Stimulated activated CD4-positive, alpha-beta T cell treated with anti-CD3 and anti-CD28 coated beads, Interleukin-2, amount 100 ng/mL, for 48 hours (primary cell): ENCODE data around the gene OGG1.

Experiments used
- DNase-seq, 2 donors: peaks; one replicate each; pipeline ENCODE4 v3.0.0-alpha.2; 2020

The OGG1 gene

DNA sequence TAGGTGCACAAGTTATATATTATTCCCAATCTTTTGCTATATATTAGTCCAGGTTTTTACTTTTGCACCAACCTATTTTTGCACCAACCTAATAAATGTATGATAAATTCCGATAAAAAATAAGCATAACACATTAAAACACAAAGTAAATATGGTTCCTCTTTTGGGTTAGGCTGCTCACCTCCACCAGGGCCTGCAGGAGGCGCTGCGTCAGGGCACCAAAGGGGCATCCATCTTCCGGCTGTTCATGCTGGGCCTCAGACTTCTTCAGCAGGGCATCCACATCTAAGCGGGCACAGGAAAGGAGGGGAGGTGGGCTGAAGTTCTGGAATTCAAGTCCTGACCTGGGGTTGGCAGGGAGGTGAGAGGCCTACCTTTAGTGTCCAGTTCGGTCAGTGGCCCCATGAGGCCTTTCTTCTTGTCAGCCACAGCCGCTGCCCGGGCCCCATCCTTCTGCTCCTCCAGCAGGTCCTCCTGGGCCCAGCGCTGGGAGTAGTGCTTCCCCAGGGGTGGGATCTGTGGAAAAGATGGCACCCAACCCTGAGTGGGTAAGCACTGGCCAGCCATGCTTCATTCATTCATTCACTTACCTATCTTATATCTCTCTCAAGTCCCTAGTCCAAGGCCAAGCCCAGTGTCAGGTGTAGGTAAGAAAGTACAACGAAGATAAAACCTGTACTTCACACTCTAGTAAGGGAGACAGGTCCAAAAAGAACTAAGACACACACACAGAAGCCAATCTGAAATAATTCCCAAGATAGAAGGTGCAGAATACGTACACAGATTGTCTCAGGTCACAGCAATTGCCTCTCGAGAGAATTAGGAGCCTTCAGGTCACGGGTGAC lies 37.3 kb downstream of the OGG1 start:
- DNase-seq = no peak

DNA sequence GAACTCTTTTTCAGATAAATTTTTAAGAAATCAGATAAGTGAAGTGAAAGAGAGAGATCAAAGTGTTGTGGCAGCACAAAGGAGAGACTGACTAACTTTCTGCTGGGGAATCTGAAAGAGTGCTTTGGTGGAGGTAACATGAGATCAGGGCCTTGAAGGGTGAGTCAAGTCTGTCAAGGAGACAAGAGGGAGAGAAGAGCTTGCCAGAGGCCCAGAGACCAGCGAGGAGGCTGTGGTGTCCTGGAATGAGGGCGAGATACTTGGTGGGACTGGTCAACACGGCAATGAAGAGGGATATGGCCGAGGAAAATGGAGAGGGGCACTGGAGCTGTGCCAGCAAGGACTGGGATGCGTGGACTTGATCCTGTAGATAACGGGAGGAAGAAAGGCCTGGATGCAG lies 38.0 kb downstream of the OGG1 start:
- DNase-seq = no peak

DNA sequence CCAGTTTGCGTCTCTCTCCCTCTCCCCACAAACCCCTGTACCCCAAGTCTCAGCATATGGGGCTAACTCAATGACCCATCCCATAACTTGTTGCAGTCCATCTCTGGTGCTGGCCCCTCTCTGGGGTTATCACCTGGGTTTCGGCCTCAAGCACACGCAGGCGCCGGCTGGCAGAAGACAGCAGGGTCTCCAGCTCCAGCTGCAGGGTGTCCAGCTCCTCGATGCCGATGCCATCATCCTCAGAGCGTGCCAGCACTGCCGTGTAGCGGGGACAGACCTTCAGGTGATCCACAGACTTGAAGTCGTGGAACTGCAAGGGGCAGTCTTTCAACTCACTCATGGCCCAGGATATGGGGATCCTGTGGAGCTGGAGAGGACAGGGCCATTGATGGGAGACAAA lies 41.4 kb downstream of the OGG1 start:
- no peak for DNase-seq

DNA sequence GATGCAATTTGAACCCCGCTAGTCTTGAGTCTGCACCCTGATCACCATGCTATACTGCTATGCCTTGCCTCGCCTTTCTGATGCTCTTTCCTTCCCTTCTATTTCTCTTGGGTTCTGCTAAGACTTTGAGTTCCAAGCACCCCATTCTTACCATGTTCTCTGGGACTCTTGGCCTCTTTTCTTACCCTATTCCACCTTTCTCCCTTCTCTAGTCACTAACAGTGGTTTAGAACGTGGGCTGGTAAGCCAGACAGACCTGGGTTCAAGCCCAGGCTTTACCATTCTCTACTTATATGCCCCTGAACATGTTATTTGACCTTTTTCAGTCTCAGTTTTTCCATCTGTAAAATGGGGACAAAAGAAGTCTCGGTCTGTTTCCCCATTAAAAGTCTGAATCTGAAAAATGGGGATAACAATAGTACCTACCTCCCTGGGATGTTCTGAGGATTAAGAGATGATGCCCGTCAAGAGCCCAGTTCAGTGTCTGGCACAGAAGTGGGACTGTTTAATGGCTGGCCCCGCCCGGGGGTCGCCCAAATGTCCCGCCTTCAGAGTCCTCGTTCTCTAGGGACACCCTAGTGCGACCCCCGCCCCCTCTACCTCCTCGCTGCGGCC lies 42.1 kb downstream of the OGG1 start:
- DNase-seq = no peak

DNA sequence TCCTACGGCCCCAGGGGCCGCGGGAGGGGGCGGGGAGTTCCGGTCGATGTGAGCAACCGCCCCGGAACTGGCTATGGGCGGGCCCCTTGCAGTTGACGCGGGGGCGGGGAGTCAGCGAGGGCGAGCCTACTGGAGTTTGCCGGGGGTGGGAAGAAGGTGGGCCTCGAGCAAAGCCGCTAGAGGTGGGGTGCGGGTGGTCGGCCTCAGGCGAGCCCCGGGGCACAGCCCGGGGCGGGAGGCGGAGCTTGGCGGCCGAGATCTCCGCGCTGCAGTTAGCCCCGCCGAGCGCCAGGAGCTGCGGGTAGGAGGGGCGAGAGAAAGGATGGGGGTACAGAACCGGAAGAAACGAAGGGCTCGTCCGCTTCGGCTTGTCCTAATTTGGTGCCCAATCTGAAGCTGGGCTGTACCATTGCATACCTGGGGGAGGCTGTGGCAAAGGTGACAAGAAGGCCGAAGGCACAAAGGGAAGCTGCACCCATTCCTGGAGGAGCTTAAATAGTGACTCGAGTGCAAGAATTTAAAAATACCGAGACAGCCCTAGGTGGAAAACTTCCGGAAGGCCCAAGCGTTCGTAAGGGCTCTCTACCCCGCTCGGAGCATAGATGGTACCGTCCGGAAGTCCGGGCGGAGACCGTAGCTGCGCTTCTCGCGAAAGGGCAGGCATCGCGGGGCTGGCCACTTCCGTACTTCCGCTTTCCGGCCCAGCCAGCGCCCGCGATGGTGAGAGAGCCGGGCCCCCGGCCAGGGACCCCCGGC lies 42.8 kb downstream of the OGG1 start, which contains the start of the genes ARPC4 and TADA3:
Gene ARPC4 (plus strand): TSS at position 678 of the 756 bp plus-strand sequence. CDS start 40 bp downstream, at position 718.
Gene TADA3 (minus strand): TSS at position 69 of the 756 bp plus-strand sequence. CDS start 1,007 bp downstream, outside the sequence.
- peak; percentile 84 for DNase-seq

DNA sequence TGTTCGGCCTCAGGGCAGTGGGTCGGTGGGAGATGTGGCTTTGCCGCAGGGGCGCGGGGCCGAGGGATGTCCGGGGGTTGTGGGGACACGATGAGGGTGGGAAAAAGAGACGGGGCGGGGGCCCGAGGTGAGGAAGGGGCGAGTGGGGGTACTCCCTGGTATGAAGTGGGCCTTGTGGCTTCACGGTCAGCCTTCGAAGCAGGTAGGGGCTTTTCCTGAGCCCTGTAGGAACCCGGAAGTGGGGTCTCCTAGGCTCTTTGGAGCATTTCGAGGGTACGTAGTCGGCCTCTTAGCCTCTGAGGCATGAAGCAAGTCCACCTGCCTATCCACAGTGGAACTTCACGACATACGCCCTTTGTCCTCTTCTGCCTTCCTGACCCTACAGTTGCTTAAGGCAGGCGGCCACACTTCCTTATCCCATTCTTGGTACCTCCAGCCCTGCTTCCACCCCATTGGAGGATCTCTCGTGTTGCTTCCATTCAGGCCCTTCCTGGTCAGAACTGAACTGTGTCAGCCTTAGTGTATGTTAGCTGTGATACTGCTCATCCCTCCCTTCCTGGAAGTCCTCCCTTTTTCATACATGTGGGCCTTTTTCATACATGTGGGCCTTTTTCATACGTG lies 43.5 kb downstream of the OGG1 start:
- DNase-seq = no peak

DNA sequence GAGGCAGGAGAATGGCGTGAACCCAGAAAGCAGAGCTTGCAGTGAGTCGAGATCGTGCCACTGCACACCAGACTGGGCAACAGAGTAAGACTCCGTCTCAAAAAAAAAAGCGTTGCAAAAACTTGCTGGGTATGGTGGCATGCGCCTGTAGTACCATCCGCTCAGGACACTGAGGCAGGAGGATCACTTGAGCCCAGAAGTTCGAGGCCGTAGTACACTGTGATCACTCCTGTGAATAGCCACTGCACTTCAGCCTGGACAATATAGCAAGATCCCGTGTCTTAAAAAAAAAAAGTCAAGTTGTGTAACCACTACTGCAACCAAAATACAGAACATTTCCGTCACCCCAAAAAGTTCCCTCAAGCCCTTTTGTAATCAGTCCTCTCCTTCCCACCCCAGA lies 44.6 kb downstream of the OGG1 start:
- no peak for DNase-seq

DNA sequence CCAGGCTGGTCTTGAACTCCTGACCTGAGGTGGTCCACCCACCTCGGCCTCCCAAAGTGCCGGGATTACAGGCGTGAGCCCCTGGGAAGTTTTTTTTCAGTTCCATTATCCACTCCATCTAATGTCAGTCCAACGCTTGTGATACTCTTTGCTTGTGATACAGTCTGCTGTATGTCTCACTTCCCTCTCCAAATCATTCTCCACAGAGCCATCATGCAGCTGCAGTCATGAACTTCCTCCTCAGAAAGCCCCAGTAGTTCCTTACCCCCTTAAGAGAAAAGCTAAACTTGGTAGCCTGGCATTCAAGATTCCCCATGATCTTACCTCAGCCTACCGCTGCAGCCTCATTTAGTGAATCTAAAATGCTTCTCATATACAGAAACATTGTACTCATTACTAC lies 45.5 kb downstream of the OGG1 start:
- DNase-seq = no peak

DNA sequence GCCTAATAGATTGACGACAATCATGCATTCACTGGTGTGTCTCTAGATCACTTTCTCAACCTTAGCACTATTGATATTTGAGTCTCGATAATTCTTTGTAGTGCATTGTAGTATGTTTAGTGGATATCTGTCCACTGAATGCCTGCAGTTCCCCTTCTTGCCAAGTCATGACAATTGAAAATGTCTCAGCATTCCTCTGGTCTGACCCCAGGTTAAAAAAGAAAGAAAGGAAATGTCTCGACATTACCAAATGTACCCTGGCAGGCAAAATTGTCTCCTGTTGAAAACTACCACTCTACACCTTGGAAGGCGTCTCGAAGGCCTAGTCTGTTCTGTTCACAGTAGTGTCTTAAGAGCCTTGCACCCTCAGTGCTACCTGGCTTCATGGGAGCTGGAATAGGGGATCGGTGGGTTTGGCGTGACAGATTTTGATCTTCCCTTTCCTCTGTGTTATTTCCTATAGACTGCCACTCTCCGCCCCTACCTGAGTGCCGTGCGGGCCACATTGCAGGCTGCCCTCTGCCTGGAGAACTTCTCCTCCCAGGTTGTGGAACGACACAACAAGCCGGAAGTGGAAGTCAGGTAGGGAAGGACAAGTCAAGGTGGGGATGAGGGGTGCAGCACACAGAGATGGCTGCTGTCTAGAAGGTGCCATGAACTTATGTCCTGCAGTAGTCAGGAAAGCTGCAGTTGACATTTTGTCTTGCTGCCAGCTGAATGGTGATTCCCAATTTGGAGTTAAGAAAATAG lies 47.6 kb downstream of the OGG1 start:
- no peak for DNase-seq

DNA sequence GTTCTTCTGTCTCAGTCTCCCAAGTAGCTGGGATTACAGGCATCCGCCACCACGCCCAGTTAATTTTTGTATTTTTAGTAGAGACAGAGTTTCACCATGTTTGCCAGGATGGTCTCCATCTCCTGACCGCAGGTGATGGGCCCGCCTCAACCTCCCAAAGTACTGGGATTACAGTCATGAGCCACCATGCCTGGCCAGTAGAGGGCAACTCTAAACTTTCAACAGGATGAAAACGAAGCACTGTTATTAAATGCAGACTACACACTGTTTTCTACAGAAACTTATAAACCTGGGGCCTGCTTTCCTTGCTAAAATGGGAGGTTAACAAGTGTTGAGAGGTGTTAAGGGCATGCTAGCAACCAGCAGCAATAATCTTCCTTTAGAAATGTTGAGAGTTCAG lies 50.8 kb downstream of the OGG1 start:
- no peak for DNase-seq

DNA sequence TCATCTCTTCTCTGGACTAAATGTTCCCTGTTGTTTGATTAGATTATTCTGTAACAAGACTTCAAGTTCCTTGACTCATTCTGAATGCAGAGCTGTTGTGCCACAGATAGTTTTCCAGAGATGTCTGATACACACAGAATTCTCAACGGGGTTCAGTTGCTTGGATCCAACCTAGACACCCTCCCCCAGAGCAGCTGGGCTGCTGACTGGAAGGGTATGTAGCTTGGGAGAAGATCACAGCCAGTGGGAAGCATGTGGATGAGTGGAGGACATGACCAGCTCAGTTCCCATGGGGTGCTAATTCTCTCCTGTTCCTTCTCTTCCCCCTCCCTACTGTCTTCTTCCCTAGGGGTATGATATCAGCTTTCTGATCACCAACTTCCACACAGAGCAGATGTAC lies 53.7 kb downstream of the OGG1 start:
- no peak for DNase-seq

DNA sequence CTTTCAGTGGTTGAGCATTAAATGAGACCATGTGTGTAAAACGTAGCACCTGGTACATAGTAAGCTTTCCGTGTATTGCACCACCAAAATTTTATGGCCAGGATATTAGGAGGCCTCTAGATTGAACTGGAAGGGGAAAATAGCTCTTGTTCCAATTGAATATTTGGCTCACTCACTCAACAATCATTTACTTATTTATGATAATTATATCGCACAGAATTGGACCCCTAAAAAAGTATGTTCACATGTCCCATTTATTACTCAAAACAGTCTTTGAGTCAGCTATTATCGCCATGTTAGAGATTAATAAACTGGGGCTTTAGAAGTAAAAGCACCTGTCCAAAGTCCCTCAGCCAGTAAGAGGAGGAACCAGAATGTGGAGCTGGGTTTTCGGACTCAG lies 55.2 kb downstream of the OGG1 start:
- DNase-seq = no peak

DNA sequence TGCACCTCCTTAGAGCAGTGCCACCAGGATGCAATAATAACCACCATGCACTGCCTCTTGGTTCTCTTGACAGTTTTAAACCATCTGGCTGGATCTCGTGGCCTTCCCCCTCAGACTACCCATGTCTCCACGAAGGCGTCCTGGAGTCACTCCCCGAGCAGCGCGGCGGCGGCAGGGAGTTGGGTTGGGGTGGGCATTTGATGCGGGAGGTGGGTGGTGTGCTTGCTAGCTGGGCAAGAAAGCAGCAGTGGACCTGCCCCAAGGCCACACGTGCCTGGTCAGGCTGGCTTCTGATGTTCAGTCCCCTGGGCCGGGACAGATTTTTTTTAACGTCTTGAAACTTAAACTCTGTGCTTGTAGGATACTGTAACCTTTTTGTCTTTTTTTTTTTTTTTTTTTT lies 56.4 kb downstream of the OGG1 start:
- DNase-seq = no peak
